CD4-positive, alpha-beta T cell treated with Interleukin-2 at 100 ng/mL for 4 hours (primary cell): ENCODE data around the gene KCNK7.
A peak's percentile ranks its signal among the peaks of the same experiment; 100 is the strongest.

Source experiments
- DNase-seq: peaks from one replicate; pipeline ENCODE4 v3.0.0-alpha.2; 2020; ENCODE audit warnings: low spot score

KCNK7 gene

DNA sequence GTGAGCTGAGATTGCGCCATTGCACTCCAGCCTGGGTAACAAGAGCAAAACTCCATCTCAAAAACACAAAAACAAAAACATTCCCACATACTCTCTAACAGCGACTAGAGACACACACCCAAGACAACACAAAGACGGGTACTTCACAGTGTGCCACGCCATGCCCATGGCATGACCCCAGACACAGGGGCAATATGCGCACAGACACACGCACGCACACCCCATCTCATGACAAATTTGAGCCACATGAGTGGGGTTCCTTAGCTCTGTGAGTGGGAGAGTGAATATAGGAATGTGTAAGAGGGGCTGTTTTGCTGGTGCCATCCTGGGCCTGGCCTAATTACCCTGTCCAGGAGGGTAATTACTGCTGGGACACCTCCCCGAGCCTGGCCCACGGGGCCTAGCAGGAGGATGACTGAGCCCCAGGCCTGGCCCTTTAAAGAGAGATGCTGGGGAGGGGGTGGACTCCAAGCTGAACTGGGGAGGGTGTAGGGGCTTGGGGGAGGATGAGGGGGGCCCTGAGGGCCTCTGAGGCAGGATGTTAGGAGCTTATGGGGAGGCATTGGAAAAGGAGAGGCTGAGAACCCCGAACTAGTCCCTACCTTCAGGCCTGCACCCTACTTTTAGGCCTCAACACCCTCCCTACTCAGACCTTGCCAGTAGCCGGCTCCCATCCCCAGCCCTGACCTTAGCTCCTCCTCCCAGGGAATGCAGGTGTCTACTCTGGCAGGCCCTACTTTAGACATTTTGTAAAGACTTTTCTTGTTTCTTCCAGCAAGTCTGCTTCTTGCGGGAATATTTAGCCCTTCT lies 38.9 kb downstream of the KCNK7 start:
- no peak for DNase-seq

DNA sequence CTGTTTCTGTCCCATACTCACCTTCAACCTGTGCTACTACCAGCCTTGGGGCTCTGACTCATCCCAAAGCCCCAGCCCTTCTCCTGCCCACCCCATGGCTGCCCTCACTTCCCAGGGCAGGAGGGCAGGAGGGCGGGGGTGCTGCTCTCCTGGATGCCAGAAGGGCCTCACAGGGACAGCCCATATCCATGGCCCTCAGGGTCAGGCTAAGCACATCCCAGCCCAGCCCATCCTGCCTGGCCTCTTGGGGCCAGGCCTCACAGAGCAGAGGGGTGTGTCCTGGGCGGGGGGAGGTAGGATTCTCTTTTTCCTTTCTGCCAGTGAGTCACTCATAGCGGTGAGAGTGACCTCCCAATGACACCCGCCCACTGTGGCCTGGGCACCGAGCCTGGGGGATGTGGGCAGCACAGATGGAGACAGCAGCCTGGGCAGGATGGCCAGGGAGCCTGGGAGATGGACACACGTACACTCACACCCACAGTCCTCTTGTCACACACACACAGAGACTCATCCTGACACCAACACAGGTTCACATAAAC lies 39.8 kb downstream of the KCNK7 start:
- DNase-seq: no peak

DNA sequence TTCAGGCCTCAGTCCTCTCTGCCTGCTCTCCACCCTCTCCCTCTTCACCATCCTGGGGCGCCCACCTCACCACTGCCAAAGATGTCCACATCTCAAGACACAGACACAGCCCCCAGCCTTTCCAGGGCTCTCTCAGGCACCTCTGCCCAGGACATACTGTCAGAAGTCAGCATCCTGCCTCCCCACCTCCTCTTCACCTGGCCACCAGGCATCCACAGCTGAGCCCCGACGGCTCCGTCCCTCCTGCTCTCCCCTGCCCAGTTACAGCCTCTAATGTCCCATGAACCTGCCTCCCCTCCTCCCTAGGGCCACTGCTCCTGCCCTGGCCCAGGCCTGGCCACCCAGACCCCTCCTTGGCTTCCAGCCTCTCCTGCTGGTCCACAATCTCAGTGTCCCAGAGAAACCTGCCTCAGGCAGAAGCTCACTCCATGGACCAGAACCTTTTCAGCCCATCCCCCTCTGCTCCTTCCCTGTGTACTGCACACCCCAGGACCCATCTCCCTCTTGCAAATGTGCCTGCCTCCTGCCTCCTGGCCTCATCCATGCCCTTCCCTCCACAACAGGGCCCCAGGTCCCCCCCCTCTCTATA lies 40.7 kb downstream of the KCNK7 start:
- no peak for DNase-seq

DNA sequence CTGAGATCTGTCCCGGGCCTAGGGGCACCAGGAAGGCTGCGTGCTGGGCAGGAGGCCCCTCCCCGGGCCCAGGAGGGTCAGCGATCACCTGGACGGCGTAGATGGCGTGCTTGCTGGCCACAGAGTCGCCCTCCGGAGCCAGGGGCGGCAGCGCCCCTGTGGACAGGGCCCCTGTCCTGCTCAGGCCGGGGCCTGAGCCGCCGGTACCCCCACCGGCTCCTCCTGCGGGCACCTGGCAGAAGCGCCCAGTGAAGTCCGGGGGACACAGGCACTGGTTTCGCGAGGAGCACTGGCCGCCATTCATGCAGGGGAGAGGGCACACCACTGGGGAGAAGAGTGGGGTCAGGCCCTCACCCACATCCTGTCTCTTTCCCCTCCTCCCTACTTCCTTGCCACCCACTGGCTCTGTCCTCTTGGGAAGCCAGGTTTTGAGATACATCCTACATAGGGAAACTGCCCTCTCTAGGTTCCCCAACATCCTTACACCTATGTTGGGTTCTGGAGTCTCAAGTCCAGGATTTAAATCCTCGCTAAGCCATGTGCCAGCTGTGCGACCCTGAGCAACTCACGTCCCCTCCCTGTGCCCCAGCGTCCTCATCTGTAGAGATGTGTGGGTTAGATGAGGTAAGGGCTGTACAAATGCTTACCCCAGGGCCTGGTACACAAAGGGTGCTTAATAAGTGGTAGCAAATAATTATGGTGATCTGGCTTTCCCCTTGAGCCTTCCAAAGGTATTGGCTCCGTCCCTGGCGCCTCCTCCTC lies 41.4 kb downstream of the KCNK7 start:
- DNase-seq: no peak

DNA sequence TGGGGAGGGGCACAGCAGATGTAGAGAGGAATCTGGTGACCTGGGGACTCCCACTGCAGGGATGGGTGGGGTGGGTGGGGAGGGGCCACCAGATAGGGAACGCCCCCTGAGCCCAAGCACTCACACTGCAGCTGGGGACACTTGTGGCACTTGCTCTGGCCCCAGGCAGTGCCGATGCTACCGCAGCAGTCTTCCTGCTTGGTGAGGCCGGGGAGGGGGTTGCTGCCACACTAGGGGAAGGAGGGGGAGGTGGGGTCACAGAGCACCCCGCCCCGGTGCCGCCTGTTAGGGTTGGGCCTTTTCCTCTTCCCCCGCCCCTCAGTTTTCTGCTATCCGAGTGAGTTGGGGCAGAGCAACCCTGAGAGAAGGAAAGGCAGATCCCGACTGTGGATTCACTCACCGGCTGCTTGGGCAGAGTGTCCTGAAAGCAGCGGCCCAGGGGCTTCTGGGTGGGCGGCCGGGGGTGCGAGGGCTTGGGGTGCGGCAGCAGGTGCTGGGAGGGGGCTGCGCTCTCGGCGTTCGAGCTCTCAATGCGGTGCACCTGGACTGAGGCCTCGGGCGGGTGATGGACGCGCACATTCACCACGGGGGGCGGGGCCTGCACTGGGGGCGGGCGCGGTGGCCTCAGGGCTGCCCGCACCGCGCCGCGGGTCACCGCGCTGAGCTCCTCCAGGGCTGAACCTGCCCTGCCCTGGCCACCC lies 42.1 kb downstream of the KCNK7 start:
- DNase-seq: peak; percentile 81

DNA sequence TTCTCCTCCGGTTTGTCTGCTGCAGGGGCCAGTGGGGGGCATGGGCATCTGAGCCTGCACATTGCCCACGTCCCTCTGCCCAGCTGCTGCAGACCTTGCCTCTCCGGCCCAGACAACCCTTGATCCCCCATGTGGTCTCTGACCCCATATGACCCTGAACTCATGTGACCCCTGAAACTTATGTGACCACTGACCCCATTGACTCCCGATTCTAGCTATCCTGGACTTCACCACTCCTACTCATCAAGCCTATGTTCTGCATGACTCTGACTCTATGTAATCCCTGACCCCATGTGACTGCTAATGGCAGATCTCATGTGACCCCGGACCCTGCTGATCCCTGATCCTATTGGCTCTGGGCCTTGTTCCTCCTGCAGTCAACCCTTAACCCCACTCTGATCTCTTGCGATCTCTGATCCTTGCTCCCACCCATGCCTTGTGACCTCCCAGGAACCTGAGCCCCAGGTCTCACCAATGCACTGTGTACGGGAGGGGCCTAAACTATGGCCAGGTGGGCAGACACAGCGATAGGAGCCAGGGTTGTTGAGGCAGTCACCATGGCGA lies 43.1 kb downstream of the KCNK7 start:
- DNase-seq: no peak

DNA sequence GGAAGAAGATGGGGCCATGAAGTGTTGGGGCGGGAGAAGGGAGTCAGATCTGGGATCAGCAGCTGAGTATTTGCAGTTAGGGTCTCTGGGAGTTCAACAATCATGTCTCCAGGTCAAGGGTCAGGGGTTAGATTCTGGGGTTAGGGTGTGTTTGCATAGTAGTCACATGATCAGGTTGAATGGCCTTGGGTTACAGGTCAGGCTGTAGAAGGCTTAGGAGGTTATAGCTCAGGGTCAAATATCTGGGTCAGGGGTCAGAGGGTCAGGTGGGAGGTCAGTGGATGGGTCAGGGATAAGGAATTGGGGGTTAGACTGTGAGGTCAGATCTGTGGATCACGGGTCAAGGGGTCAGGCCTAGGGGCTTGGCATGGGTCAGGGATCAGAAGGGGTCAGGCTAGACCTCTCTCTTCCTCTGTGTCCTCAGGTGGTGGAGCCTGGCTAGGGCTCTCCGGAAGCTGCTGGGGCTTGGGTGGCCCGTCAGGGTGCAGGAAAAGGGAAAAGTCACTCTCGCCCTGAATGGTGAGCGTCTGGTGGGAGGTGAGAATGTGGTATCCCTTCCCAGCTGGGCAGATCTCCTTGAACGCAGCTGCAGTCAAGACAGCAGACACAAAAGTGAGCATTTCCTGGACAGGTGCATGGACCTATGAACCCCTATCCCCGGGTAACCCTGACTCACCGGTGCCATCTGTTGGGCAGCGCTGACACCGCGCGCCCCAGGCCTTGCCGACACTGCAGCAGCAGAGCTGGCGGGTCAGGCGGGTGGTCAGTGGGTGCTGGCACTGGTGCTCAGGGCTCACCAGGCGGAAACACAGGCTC lies 43.8 kb downstream of the KCNK7 start:
- DNase-seq: peak; percentile 66

DNA sequence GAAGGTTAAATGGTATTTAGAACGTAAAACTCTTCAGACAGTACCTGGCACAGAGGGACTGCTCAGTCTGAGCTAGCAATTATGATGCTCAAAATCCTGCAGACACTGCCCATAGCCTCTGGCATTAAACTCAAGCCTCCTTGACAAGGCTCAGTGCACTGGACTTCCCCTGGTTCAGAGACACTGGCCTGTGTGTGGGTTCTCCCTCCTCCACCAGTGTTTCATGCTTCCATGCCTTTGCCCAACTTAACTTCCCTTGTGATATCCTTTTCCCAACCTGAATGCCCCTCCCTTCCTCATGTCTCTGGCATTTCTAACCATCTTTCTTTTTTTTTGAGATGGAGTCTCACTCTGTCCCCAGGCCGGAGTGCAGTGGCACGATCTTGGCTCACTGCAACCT lies 46.5 kb downstream of the KCNK7 start:
- DNase-seq: no peak

DNA sequence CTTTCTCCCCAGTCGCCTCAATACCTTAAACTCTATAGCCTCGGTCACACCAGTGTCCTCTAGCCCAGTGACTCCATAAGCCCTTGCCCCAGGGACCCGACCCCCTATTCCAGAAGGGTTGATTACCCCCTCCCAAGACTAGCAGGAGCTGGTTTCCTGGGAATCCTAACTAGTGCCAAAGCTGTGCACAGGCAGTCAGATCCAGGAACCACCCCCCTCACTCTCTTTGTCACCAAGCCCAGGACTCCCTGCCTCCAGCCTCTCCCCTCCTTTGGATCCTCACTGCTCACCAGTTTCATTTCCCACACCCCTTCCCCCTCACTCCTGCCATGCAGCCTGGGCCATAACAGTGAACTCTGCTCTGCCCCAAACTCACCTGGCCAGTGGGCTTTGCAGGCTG lies 47.2 kb downstream of the KCNK7 start:
- DNase-seq: no peak

DNA sequence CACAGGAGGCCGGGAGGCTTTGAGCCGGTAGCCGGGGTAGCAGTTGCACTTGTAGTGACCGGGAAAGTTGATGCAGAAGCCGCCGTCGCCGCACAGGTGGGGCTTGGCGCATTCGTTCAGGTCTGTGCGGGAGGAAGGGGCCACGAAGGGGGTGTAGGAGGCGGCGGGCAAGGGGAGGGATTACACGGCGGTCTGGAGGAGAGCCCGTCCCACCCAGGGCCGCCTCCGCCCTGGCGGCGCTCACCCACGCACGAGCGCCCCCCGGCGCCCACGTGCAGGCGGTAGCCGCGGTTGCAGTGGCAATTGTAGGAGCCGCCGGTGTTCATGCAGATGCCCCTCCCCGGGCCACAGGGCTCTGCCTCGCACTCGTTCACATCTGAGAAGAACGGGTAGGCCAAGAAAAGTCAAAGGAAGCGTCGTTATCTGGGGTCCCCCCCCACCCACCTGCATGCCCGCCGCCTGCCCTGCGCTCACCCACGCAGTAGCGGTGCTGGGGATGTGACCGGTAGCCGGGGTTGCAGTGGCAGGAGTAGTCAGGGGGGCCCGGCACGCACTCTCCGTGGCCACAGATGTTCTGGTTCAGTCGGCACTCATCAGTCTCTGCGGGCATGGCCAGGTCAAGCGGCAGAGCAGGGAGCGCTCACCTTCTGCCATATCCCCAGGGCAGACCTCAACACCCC lies 48.0 kb downstream of the KCNK7 start:
- peak; percentile 47 for DNase-seq

DNA sequence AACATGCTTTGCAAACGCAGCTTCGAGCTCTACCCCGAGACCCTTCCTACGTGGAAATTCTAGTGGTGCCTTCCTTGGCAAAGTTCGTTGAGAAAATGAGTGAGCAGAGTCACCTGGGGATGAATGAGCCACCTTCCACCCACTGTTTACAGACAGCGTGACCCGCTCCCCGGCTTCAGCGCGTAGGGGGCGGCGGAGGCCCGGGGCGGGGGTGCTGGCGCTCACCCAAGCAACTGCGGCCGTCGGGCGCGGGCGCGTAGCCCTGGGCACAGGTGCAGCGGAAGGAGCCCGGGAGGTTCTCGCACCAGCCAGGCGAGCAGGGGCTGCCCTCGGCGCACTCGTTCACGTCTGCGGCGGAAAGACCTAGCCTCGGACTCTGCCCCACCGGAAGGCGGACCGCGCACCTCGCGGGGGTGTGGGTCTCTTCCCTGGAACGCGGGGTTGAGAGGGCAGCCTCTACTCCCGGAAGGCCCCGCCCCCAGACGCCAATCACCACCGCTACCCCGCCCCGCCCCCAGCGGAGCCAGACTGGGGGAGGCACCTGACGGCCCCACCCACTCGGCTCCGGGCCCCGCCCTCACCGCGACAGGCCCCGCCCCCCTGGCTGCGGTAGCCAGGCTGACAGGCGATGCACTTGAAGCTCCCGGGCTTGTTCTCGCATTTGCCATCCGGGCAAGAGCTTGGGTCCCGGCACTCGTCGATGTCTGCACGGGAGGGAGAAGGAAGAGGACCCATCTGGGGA lies 49.2 kb downstream of the KCNK7 start:
- peak; percentile 98 for DNase-seq

DNA sequence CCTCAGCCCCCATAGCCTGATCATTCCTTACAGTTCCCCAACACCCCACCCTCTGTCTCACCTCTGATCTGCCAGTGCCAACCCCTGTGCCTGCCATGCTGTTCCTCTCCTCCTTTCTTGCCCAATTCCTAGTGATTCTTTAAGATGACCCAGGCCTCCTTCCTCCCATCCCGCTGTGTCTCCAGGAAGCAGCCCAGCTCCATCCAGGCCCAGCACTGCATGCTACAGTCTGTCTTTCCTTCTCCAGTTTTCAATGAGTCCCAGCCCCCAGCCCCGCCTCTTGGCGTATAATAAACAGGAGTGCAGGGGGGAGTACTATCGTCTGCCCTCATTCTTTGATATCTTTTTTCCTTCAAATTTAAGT lies 49.8 kb downstream of the KCNK7 start:
- DNase-seq: no peak
